Stimulated activated CD4-positive, alpha-beta T cell treated with anti-CD3 and anti-CD28 coated beads, Interleukin-4, amount 100 ng/mL, for 1 hour (primary cell): ENCODE data around the gene TNFRSF19.

ENCODE experiments used
- DNase-seq: peaks from one replicate; pipeline ENCODE4 v3.0.0-alpha.2; 2020

Gene TNFRSF19

GRCh38 chr13:23688336-23688735 is 118.1 kb downstream of the TNFRSF19 start:
- DNase-seq = no peak

DNA sequence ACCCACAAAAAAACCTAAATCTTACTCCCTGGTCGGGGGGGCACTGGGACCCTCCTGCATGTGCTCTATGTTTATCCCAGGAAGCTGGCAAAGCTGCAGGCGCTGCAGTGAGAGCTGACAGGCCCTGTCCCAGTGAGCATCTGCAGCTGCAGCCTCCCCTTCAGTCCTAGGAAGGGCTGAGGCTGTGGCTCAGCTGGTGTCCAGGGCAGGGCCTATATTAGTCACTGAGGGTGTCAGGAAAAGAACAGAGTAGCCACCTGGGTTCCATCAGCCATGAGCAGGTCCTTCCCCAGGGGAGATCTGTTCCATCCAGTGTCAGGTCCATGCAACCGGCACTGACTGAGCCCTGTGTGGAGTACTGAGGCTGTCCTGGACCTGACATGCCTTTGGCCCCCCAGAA is 120.5 kb downstream of the TNFRSF19 start:
- DNase-seq = no peak

DNA sequence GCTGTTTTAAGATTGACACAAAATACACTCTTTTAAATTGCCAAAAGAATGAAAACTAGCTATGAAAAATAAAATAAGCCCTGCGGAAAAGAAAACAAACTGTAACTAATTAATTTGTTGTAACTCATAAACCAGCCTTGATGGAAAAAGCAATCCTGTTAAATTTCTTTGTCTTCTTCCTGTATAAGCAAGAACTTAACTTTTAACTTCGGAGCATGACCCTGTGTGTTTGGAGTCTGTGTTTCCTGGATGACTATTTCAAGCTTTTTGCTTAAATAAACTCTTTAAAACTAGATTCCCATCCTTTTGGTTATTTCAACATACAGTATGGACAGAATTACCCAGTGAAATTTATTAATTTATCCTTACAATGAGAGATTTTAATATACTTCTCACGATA is 122.6 kb downstream of the TNFRSF19 start:
- no peak for DNase-seq

DNA sequence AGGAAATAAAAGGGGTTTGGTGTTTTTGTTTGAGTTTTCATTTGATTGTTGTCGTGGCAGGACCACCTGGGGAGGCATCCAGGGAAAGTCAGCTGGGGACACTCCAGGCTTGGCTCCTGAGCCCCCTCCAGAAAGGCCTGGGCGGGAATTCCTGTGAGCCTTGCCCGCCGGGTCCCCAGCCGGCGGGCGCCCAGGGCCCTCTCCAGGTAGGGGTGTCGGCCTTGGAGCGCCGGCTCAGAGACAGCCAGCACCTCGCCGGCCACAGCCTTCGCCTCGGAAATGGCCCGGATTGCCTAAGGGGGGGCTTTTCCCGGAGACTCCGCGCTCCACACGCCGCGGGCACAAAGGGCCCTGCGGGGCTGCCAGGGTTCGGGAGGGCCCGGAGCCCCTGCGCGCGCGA is 125.0 kb downstream of the TNFRSF19 start:
- DNase-seq = no peak

GRCh38 chr13:23695711-23696464 is 125.7 kb downstream of the TNFRSF19 start:
- DNase-seq = peak; percentile 50

DNA sequence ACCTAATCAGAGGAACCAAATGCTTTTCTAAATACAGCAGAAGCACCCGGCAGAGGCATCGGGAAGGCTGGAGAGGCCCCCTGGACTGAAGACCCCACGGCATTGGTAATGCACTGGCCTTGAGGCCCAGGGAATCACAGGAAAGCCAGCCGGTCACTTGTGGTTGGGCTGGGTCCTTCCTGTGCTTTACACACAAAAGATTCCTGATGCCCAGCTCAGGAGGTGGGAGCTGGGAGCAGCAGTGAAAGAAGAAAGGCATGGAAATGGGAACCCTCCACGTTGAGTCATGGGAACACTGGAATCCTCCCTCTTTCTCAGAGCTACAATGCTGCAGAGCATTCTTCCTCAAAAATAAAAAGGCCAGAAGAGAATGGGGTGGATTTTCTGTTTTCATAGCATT is 126.4 kb downstream of the TNFRSF19 start:
- no peak for DNase-seq

- DNase-seq = no peak
Measured at GRCh38 chr13:23697772-23698313, 127.6 kb downstream of the TNFRSF19 start.

DNA sequence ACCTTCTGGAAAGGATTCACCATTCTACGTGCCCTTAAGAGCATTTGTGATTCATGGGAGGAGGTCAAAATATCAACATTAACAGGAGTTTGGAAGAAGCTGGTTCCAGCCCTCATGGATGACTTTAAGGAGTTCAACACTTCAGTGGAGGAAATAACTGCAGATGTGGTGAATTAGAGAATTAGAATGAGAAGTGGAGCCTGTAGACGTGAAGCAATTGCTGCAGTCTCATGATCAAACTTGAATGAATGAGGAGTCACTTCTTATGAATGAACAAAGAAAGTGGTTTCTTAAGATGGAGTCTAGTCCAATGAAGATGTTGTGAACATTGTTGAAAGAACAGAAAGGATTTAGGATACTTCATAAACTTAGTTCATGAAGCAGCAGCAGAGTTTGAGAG is 129.1 kb downstream of the TNFRSF19 start:
- DNase-seq = no peak

DNA sequence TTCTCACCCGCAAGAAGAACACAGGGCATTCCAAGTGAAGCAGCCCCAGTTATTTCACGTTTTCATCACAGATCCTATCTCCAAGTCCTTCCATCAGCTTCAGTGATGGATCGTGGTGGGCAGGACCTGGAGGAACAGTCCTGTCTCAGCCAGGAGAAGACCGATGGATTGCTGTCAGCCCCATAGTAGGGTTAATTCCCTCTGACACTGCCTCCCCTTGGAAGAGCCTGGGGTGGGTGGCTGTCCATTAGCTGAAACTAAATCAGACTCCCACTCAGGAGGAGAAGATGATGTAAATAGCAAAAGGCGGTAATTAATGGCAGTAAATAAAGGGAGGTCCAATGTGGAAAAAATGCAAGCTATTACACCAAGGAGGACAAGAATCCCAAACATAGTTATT is 131.0 kb downstream of the TNFRSF19 start:
- DNase-seq = no peak

DNA sequence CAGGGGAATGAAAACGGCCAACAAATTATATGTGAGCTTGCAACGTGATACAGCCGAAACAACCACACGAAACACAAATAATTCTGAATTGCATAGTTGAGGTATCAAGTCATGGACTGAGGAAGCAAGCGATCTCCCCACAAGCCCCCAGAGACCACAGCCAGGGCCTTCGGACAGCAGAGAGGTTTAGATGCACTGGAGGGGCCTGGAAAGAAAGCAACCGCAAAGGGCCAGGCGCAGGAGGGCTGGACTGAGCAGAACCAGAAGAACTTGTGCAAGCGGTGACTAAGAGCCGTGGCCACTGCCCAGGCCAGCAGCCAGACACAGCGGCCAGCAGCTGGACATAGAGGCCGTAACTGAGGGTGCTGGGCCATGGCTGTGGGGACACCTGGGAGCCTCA is 131.4 kb downstream of the TNFRSF19 start:
- no peak for DNase-seq

GRCh38 chr13:23703246-23703860 is 133.1 kb downstream of the TNFRSF19 start:
- DNase-seq = no peak

DNA sequence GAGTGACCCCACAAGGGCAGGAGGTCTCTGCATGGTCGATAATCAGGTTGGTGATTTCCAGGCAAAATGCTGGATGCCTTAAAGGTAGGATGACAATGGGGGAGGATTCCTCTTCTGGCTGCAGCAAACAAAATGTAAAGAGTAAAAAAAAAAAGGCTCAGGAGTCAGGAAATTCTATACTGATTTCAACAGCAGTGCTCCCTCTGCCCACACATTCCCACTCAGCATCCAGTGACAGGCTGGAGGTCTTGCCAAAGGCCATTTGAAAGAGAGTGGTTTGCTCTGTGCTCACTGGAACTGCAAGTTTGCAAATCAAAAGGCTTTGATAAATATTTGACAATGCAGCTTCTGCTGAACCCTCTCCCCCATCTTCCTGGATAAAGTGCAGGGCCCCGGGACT is 135.4 kb downstream of the TNFRSF19 start:
- DNase-seq = no peak

DNA sequence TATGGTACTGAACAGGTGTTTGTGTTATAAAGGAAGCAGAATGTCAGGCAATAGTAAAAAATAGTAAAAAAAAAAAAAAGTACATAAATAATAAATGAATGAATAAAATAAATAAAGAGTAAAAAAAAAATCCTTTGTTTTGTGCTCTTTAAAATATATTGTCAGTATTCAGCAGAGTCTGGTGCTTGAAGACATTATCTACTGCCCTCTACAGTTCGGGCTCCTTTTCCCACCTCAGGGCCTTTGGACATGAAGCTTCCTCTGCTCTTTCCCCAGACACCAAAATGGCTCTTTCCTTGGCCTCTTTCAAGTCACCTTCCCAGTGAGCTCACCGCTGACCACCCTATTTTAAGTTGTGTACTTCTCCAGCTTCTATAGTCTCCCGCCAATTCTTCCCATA is 137.5 kb downstream of the TNFRSF19 start:
- DNase-seq = no peak

DNA sequence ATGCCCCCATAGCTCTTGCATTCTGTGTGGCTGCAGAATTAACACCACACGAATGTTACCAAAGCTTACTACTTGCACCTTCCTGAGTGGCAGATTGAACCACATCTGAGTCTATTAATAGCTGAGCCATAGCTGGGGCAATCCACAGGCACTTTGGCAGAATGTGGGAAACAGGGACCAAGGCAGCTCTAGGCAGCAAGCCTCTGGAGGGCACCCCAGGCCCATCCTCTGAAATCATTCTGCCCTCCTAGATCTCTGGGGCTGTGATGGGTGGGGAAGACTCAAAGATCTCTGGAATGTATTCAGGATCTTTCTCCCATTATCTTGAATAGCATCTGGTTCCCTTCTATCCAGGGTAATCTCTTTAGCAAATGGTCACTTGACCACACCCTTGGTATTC is 139.3 kb downstream of the TNFRSF19 start:
- DNase-seq = no peak

GRCh38 chr13:23710366-23710765 is 140.2 kb downstream of the TNFRSF19 start:
- DNase-seq = no peak

GRCh38 chr13:23711355-23711754 is 141.1 kb downstream of the TNFRSF19 start:
- no peak for DNase-seq

DNA sequence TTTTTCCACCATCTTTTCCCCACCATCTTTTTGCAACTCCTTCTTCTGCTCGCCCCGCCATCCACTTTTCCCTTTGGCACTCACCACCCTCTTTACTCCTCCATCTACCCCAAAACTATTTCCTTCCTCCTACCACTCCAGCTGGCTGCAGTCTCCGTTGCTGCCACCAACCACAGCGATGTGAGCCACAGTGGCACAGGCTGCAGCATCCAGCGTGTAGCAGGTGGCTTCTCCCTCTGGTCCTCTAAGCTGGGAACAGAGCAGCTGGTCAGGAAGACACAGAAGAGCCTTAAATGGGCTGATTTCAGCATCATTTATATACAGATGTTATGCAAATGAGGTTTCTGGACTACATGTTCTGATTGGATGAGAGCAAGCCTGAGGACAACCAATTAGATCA is 144.5 kb downstream of the TNFRSF19 start:
- no peak for DNase-seq

DNA sequence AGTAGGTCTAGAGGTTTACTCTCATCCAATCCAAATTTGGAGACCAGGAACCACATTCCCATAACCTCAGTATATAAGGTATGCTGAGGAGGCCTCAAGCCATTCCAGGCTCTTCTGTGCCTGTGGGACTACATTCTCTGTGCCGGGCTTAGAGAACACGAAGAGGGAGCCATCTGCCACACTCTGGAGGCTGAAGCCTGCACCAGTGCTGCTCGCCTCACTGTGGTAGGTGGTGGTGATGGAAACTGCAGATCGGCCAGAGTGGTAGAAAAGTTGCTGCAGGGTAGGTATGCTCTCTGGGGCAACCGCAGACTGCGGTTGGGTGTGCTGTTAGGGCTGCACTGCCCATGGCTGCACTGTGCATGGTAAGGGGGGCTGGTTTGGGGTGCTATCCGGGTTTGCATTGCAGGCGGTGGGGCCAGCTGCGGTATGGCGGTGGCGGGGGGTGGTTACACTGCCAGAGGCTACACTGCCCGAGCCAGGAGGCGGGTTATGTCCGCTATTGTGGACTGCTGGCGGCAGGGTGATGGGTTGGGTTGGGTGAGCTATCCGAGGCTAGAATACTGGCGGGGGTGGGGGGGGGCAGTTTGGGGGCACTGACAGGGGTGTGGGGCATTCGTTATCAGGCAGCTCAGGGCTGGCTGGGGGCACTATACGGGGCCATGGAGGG is 145.0 kb downstream of the TNFRSF19 start:
- no peak for DNase-seq

DNA sequence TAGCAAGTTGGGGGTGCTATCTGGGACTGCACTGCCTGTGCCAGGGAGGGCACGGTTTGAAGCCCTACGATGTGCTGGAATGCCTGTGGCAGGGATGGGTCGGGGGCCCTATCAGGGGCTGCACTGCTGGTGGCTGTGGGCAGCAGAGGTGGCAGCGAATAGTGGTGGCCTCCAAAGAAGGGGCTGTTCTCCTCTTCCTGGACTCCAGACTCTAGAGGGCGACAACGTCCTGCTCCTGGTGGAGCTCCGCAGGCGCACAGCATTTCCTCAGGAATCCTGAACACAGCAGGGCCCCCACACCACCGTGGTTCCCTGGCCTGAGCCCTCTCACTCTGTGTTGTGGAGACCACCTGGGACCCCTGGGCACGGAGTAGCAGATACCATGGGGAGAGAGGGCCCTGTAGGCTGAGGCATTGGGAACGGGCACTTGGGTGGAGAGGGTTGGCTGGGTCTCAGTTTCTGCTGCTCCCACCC is 145.6 kb downstream of the TNFRSF19 start:
- no peak for DNase-seq

- no peak for DNase-seq
Measured at GRCh38 chr13:23716401-23716800, 146.2 kb downstream of the TNFRSF19 start.

GRCh38 chr13:23718996-23719395 is 148.8 kb downstream of the TNFRSF19 start:
- no peak for DNase-seq

- DNase-seq = no peak
Measured at GRCh38 chr13:23722726-23723453, 152.7 kb downstream of the TNFRSF19 start.

DNA sequence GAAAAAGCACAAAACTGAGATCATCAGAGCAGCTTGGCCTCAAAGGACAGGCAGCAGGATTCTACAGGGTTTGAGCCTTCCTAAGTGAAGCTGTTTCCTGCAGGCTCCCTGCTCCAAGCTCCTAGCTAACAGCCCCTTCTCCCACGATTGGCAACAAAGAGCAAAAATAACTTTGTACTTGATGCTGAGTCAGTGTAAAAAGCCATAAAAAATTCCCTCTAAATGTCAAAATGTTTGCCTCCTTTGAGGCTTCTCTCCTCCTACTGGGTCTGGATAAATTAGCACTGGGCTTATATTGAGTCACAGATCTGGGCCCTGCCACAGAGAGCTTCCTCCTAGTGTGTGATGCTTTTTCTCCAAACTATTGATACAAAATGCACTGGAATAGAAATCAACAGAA is 153.3 kb downstream of the TNFRSF19 start:
- no peak for DNase-seq
